Fibroblast of the conjunctiva (primary cell): ENCODE measurements around the gene GPR158.
A peak's percentile ranks its signal among the peaks of the same experiment; 100 is the strongest.

Experiments used
- DNase-seq: peaks from one replicate; pipeline ENCODE4 v3.0.0-alpha.2; 2010; ENCODE audit warnings: low read depth

GPR158 gene

DNA sequence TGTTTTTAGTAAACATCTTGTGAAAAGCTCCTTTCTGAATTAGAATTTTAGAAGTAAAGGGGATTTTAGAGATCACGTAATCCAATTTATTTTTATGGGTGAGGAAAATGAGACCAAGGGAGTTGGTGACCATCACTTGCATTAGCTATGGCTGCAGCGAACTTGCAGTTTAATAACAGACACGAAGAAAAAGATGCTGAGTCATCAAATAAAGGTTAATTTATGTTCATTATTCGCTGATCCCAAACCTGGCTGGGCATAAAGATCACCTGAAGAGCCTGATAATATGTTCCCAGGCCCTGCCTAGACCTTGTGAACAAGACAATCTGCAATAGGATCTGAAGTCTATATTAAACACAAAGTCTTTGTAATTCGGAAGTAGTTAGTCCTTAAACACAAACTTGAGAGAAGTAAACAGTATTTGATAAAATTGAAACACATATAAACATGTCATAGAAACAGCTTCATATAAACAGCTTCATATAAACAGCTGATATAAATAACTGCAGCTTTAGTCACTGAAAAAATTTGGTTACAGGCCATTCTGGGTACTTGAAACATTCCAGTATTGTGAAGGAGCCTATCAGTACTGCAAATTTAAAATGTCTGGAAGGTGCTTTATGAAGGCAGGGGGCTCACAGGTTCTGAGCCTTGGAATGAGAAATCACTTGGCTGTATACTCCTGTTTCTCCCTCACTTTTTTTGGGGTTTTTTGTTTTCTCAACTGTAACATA is 16.5 kb downstream of the GPR158 start:
- DNase-seq, result no peak

DNA sequence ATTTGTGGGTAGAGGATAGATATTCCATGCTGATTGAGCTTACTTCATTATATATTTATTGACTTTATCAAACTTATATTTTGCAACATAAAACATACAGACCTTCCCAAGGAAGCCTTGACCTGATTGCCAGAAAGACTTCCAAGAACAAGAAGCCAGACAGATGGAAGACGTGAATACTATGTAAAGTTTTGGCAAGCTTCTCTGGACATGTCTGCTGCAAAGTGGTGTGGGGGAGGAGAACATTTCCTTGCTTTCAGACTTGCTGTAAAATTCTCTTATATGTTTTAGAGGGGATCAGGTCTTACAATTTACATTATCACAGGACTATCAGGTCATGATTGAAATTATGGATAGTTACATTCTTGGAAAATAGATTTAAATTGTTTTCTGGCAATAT is 23.4 kb downstream of the GPR158 start:
- DNase-seq, result no peak

DNA sequence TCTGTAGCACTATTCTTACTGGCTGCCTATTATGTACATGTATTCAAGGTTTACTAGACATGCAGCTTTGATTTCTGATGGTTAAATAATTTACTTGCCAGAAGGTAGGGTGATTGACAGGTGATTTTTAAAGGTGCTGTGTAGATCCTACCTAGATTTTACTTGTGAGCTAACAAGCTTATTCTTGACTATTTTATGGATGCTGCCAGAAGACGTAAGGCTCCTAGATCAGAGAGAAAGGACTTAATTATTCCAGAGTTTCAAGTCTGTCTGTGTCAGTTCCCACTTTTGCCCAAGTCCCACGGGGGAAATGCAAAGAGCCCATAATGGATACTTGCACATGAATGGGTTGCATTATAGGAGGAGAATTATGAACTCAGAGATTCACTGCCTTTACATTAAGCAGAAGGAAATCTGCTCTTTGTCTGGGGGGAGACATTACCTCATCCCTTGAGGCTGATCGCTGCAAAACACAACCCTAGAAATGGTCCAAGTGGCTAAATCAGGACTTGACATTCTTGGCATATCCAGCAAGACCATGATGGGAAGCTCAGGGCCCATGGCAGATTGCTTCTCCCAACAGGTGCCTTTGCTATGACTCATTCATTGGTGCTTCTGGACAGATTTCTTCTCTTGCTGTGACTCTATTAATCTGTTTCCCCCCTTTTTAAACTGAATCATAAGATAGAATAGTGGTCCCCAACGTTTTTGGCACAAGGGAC is 32.1 kb downstream of the GPR158 start:
- no peak for DNase-seq

DNA sequence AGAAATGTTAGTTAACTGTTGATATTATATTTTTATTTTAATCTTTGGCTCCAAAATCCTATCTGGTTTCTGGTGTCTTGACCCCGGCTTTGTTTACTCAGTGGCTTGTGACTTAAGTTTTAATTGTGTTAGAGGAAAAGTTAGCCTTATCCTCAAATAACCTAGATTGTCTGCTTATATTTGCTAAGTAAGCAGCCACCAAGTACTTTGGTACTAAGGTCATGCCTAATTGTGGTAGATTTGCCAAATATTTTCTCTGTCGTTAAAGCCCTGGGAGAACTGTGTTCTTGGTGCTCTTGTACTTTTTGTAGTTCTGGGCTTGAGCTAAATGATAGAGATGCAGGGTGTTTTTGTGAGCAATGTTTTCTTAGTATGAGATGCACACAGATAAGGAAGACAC is 34.8 kb downstream of the GPR158 start:
- no peak for DNase-seq

DNA sequence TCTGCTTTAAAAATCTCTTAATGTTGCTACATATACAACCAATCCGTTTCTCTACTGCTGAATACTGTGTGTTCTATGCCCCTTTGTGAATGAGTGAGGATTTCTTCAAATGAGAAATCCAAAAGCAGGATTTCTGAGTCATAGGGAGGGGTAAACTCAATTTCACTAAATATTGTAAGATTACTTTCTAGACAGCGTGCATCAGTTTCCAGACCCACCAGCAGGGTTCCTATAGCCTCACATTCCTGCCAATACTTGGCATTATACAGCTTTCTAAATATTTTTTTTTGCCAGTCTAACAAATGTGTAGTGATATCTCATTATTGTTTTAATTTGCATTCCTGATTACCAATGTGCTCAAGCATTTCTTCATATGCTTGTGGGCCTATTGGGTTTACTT is 35.5 kb downstream of the GPR158 start:
- DNase-seq, result no peak

DNA sequence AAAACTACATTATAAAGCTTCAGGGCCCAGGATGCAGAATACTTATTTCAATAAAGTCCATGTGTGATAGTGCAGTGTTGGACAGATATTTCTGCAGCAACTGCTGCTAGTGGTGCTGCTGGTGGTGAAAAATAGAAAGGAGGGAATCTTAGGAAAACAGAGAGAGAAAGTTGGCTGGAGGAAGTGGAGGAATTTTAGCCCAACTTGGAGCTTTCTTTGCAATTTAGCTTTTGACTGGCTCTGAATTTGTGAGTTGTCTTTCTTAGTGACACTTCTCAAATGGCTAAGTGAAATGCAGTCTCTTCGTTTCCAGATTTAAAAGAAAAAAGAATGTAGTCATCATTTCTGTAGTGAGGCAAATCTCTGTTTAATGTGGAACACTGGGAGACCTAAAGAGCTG is 45.4 kb downstream of the GPR158 start:
- DNase-seq, result no peak

DNA sequence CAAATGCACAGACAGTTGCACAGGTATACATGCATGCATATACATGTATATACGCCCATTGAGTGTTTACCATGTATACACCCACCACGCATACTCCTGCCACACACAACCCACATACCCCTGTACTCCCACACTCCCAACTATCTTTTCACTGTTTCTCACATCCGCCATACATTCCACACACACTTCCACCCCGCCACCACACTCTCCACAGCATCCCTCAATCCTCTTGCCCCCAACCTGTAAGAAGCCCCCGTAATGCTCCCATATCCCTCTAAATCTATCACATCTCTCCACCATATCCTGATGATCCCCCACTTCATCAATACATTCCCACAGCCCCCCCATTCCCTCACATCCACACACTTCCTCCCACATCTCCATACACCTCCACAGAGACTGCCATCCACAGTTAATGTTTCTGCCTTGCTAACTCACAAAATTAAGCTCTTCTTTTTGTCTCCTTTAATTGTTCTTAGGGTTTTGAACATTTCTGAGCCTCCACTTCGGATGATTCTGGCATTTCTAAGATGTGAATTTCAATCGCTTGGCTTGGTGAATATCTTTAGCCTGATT is 47.4 kb downstream of the GPR158 start:
- DNase-seq, result no peak

DNA sequence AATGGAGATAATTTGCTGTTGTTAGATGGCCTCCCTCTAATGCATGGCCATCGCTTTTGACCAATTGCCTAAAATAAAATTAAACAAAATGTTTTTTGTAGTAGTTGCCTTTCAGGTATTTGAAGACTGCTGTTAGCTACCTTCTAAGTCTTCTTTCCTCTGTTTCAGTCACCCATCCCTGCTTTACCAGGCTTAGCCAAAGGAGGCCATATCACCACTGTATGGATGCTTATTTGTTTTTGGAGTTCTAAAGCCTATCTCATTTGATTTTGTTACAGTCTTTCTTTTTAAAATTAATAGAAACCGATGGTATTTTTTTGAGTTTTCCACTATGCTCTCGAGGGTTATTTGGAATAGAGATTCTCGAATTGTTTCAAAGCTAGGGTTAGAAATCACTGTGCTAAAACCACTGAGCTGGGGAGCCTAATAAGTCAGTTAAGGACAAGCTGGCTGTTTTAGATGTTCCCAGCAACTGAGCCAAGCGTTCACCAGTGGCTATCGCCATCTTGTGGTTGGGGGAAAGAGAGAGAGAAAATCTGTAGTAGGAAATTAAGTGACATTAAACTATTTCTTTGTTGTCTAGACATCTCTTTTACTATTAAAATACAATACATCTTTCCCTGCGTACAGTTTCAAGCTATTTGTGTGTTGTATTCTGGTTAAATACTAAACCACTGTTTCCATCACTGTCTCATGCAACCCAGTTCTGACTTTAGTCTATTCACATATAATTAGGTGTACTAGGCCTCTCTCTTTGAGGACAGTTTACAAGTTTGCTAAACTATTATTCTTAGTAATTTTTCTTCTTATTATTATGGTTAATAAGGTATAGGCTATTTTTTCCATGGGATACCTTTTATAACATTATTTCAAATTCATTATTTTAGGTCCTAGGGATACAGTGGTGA is 52.2 kb downstream of the GPR158 start:
- peak; percentile 10 for DNase-seq

DNA sequence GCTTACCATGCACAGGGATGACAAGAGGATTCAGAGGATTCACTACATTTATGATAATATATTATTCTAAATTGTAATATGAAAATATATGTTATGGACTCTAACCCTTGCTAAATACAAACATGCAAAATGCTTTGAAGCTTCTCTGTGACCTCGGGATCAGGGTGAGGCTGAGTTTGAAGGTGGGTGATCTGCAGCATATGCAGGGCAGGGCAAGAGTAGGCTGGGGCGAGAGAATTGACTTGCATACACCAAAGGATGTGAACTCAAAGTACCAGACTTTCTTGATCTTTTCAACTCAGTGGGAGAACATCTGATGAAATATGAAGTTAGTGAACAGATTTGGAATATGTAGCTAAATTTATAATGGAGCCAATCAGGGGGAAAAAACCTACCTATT is 57.0 kb downstream of the GPR158 start:
- DNase-seq, result no peak

DNA sequence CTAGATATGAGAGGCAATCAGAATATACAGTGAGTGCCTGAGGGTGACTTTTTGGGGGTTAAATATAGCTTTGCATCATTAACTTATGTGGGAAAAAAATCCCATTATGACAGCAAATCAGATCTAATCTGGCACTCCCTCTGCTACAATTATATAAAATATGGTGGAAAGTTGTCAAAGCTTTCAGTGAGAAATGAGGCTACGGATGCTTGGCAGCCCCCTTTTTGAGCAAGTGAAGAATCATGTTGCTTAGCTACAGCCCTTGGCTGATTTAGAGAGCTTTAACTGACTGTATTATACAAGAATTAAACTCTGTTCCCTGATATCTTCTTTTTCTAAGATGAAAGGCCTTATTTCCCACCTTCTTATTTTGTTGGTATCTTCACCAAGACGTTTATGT is 57.4 kb downstream of the GPR158 start:
- no peak for DNase-seq

DNA sequence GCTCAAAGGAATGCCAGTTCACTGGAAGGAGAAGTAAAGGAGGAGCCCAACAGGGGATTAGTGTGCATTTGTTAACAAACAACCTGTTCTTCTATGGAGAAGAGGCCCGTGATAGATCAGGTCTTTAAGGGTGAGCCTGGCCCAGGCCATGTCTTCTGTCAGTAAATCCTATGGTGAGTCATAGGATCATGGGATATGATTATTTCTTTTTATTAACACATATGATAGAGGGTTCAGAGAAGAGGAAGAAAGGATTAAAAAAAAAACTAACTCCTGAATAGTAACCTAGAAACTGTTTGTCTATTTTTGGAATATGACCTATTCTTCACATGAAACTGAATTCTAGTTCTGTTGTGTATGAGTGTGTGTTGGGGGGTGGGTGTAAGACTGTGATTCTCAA is 70.4 kb downstream of the GPR158 start:
- no peak for DNase-seq

DNA sequence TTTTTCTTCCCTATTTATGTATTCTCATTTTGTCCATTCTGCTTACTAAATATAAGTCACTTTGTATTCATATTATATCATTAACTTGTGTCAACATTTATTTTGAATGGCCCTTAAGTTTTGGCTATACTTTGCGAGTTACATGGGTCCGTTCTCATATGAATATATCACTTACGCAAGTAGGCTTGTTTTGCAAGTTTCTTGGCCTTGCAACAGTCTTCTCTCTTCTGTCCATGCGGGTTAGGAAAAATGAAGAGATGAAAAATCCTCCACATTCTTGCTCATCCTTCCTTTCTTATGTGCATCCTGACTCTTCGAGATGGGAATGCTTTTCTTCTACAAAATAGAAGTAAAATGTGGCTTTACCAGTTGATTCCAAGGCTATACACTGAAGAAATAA is 82.8 kb downstream of the GPR158 start:
- no peak for DNase-seq

DNA sequence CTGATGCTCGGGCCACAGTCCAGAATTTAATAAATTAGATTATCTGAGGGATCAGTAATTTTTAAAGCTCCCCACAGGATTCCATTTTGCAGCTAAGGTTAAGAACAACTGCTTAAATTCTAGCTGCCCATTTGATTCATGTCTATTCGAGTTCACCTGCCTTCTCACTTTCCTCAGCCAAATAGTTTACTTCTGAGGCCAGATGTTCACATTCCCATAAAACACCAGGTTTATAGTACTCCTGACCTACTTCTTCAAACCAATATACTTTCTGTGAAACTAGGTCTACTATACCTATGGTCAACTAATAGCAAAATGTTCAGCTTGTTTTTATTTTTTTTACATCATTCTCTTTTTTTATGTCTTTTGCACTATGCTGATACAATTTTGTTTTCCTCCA is 86.3 kb downstream of the GPR158 start:
- no peak for DNase-seq

DNA sequence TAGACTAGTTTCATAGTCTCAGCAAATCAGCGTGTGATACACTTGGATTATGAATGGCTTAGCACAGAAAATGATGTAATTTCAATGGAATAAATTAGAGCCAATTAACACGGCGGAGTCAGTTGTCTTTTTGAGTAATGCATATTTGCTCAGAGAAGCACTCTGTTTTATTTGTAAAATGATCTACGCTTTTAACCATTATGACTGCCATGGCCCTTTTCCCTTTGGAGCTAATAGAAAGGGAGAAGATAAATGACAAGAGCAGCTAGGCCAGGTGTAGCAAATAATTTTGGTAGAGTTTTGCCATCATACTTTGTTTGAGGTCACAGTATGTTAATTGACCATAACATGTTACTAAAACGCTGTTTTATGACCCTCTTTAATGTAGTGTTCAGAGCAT is 86.8 kb downstream of the GPR158 start:
- DNase-seq, result no peak

DNA sequence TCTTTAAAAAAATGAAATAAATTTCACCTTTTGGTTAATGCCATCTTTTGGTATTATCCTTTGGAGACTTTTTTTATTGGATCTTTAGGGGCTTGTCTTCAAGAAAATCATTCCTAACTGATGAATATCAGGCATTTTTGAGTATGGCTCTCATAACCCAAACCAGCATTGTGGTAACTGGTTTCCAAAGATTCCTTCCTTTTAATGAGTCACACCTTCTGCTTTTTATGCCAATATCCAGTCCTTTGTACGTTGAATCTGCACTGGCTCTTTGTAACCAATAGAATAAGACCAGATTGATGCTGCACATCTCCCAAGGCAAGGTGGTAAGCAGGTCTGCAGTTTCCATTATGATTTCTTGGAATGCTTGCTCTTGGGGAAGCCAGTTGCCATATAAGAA is 89.1 kb downstream of the GPR158 start:
- DNase-seq, result no peak

DNA sequence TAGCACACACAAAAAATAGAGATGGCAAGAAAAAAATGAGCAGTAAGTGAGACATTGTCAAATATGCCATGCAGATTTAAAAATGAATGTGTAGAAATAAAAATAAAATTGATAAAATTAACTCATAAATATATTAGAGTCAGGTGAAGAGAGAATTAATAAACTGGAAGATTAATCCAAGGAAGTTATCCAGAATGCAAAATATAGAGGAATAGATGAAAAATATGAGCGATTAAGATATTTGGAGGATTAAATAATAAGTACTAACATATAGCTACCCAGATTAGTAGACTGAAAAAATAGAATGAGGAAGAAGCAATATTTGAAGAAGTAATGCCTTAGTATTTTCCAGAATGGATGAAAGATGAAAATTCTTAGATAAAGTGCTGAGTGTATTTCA is 103.4 kb downstream of the GPR158 start:
- no peak for DNase-seq

DNA sequence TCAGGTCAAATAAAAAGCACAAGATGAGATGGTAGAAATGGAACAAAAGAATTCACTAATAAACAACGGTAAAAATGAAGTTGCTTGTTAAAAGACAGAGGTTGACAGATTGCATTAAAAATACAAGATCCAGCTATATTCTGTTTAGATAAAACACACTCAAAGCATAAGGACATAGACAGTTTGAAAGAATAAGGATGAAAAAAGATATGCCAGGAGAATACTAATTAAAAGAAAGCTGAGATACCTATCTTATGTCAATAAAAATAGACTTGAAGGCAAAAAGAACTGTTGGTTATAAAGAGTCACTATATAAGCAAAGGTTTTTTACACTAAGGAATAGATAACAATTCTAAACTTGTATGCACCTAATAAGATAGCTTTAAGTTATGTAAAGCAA is 105.3 kb downstream of the GPR158 start:
- DNase-seq, result no peak

DNA sequence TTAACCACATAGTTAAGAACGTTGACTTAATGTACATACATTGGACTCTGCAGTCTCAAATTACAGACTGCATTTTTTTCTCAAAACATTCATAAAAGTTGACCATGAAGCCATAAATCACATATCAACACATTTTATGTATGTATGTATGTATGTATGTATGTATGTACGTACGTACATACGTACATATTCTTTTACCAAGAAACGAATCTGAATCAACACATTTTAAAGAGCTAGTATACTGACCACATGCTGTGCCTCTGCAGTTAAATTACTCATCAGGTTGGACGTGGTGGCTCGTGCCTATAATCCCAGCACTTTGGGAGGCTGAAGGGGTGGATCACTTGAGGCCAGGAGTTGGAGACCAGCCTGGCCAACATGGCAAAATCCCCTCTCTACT is 105.8 kb downstream of the GPR158 start:
- DNase-seq, result no peak

DNA sequence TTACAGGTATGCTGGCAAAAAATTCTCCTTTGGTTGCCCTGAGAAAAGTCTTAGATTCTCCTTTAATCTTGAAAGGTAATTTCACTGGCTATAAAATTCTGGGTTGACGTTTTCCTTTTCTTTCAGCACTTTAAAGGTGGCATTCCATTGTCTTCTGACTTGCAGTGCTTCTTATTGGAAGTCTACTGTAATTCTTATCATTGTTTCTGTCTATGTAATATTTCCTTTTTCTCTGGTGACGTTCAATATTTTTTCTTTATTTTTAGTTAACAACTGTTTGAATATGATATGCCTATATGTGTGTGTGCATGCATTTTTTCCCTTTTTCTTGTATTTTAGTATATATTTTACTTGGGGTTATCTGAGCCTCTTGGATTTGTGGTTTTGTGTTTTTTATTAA is 111.0 kb downstream of the GPR158 start:
- DNase-seq, result no peak

DNA sequence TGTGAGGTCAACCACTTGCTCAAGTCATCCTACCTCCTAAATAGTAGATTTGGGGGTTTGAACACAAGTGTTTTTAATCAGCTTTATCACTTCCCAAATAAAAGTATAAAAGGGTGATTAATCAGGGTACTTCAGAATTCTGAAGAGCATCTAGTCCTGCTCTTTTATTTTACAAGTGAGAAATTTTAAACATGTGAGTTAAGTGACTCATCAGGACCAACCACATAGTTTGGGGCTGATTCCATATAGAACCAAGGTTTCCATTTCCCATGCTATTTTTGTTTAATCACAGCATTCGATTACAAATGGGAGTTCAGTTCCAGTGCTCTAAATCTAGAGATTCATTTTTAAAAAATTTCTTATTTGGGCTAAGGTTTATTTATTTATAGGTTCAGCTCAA is 113.4 kb downstream of the GPR158 start:
- DNase-seq, result no peak

DNA sequence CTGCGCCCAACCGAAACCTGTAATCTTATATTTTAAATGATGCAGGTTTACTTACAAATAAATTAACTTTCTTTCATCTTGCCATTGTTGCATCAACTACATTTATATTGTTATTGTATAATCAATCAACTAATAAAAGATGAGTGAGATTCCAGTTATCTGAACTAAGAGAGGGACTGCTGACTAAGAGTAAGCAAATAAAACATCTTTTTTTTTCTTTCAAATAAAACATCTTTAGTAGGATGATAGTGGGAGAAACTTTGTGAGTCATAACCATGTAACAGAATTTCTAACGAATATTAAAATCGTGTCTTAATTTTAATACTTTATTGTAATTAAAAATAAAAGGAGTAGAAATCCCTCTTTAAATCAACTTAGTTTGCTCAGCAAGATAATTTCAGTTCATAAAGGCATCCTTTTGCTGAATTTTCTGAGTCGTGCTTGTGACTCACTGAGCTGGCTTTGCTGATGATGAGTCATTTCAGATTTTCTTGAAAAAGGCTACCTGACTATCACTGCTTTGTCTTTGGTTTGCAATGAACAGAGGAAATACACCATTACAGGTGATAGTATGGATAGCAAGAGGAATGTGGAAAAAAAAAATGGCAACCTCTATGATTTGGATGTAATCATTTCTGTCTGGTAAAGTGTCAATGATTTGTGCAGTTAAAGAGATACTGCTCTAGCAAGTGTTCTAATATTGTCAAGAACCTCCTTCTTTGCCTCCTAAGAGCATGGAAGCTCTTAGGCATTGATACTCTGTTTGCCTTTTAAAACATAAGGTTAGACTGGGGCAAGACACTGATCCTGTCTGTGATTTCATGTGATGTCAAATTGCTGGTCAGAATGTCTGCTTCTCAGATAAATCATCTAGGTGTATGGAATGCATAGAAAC is 119.5 kb downstream of the GPR158 start:
- DNase-seq, result no peak

DNA sequence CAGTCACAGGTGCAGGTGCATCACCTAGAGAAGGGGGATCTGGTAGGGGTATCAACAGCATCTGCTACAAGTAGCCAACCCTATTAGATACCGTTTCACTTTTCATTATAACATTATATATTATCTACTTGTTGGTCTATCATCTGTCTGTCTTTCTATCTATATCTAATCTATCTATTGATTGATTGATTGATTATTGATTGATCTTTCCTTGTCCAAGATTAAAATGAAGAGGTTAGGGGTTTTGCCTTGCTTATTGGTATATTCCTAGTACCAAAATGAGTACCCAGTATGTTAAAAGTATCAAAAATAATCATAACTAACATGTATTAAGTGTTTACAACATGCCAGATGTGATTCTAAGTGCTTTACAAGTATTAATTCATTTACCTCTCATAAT is 121.5 kb downstream of the GPR158 start:
- DNase-seq, result no peak
